ENCODE measurements around the gene MAFF.

DNA sequence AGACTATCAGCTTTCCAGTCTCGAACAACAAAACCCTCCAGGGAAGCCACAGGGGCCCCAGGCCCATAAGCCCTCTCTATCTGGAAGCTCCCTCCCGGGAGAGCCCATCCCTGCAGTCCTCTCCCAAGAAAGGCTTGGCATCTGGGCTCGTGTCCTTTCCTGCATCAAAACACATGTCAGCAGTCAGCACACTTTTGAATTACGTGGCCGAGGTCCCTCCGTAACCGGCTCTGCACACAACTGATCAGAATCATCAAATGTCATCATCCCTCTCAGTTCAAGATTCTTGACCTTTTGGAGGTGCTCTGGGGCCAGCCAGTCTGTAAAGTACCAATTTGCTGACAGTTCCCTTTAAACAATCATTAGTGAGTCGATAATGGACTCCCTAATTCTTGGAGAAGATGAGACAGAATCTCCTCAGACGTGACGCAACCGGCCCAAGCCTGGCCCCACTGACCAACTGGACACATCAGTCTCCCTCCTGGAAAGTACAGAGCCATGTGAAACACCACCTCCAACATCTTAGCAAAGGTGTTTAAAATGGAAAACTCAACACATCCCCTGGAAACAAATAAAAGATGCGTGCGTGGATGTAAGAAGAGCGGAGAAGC lies 33.6 kb downstream of the MAFF start:
- TF ChIP-seq POLR2A (IDR thresholded peaks at IDR 0.05; ENCODE audit: low read length) (no peak), GATA1 (IDR thresholded peaks at IDR 0.05; ENCODE audit: low read depth, low read length) (no peak)
